Measurements from ENCODE around the gene ZNF469. TPM values are rescaled to one million over a fixed set of nuclear protein-coding genes. Genes with fewer than 3 reads are reported as not detected.

ZNF469 gene
- total and polyA plus RNA-seq, 9 of the 15 experiments (the other 6 are each of a cell fraction or from before 2014, with no cell fraction given): 0.01 to 0.04 TPM; not detected in 7

- Histone ChIP-seq H3K4me1 (replicated peaks in 1 of 2; ENCODE audit: control insufficient read depth in 2 of 2, insufficient read depth in 2 of 2, low read length in 2 of 2) (peaks cover 0 to 5% of the 10 kb centered on the region in 2 experiments; a peak in 1 of 5 replicates), H2AFZ (ENCODE audit: low read depth, low read length) (no peak overlapping the region), H3K36me3 (ENCODE audit: control insufficient read depth, insufficient read depth, low read length) (no peaks in the 10 kb centered on the region), H3K27me3 (ENCODE audit: control insufficient read depth in 2 of 2, insufficient read depth in 2 of 2, low read length in 2 of 2) (peaks cover 15 to 56% of the 10 kb centered on the region in 2 experiments; a peak in 4 of 5 replicates), H3K79me2 (ENCODE audit: control insufficient read depth, insufficient read depth, low read length) (no peaks in the 10 kb centered on the region), H3K27ac (ENCODE audit: extremely low read depth, low read depth, low read length) (no peak overlapping the region), H3K4me3 (no peak overlapping the region), H3K9me3 (replicated peaks; ENCODE audit: control insufficient read depth, insufficient read depth, low read depth, low read length) (peaks cover 8% of the 10 kb centered on the region; the same call in 1 of the 2 replicates), H3K9me1 (ENCODE audit: control insufficient read depth, insufficient read depth, low read length) (no peaks in the 10 kb centered on the region), H3K4me2 (ENCODE audit: insufficient read depth, low read length) (no peak overlapping the region), H4K20me1 (replicated peaks; ENCODE audit: control insufficient read depth, insufficient read depth, low read length) (0 out of 2 replicates have a peak, but pooled peaks cover under 1% of the 10 kb centered on the region), H3K9ac (ENCODE audit: insufficient read depth in 1 of 2, low read depth in 2 of 2, low read length in 2 of 2) (no peak overlapping the region)
- in situ Hi-C loops (cut with MboI): no loop called here
- intact Hi-C loops (cut with micrococcal nuclease): loop anchor here (10.0 kb wide), 1 partner anchor 86 kb away; no protein-coding TSS in a partner anchor
- WGBS (ENCODE audit: insufficient coverage, low coverage, missing lambda C conversion rate): 7% methylated on average over 15 of the region's 15 CpGs
- BruUV-seq (replicated peaks): no TSS peak
- ChIA-PET CTCF (ENCODE audit: low intra/inter-chr PET ratio) (no interaction called here), POLR2A (interaction anchor here (0.7 kb wide), 1 partner anchor 14 kb away, joined by 3 read pairs; no protein-coding TSS in a partner anchor)
- TF ChIP-seq ZNF444 (CRISPR knock-in tag; IDR thresholded peaks at IDR 0.05): no peak
- TF ChIP-seq CTCF (IDR thresholded peaks at IDR 0.05 in 2 of 3, conservative IDR thresholded peaks at IDR 0.05 in 1 of 3; ENCODE audit: insufficient read depth in 2 of 3, low read depth in 1 of 3, low read length in 3 of 3): peak in 1 of 3 experiments; percentile 21; a peak in 1 of 6 replicates
- no peak for DNase-seq (ENCODE audit: extremely low read depth in 1 of 4, low spot score in 3 of 4)
- no peak for ATAC-seq
- no peak for FAIRE-seq
Observed at GRCh38 chr16:88370365-88370764, 12.4 kb upstream of the ZNF469 start.

- peaks cover 0 to 21% of the 10 kb centered on the region in 2 experiments; a peak in 1 of 5 replicates for H3K4me1 ChIP-seq (replicated peaks in 1 of 2; ENCODE audit: control insufficient read depth in 2 of 2, insufficient read depth in 2 of 2, low read length in 2 of 2)
- H3K4me2 ChIP-seq (ENCODE audit: insufficient read depth, low read length): no peak overlapping the region
- peaks cover 8% of the 10 kb centered on the region; the same call in 1 of the 2 replicates for H3K9me3 ChIP-seq (replicated peaks; ENCODE audit: control insufficient read depth, insufficient read depth, low read depth, low read length)
- H3K27ac ChIP-seq (ENCODE audit: extremely low read depth, low read depth, low read length): no peak overlapping the region
- intact Hi-C loops (cut with micrococcal nuclease) (loop anchor here (10.0 kb wide), 1 partner anchor 88 kb away; no protein-coding TSS in a partner anchor), in situ Hi-C loops (cut with MboI) (no loop called here)
- DNase-seq (ENCODE audit: extremely low read depth in 1 of 4, low spot score in 3 of 4) (no peak), ATAC-seq (no peak), FAIRE-seq (no peak)
- H3K27me3 ChIP-seq (ENCODE audit: control insufficient read depth in 2 of 2, insufficient read depth in 2 of 2, low read length in 2 of 2): peaks cover 34 to 70% of the 10 kb centered on the region in 2 experiments; a peak in 4 of 5 replicates
- H4K20me1 ChIP-seq (replicated peaks; ENCODE audit: control insufficient read depth, insufficient read depth, low read length): 0 out of 2 replicates have a peak, but pooled peaks cover 2% of the 10 kb centered on the region
- H3K36me3 ChIP-seq (ENCODE audit: control insufficient read depth, insufficient read depth, low read length): no peaks in the 10 kb centered on the region
- 4% methylated on average over 2 of the region's 2 CpGs for WGBS (ENCODE audit: insufficient coverage, low coverage, missing lambda C conversion rate)
- CTCF ChIA-PET (ENCODE audit: low intra/inter-chr PET ratio): no interaction called here
- H3K9me1 ChIP-seq (ENCODE audit: control insufficient read depth, insufficient read depth, low read length): no peaks in the 10 kb centered on the region
- no TSS peak for BruUV-seq (replicated peaks)
- H3K79me2 ChIP-seq (ENCODE audit: control insufficient read depth, insufficient read depth, low read length): no peaks in the 10 kb centered on the region
- no peak overlapping the region for H3K9ac ChIP-seq (ENCODE audit: insufficient read depth in 1 of 2, low read depth in 2 of 2, low read length in 2 of 2)
- POLR2A ChIA-PET: no interaction called here
- no peak overlapping the region for H3K4me3 ChIP-seq
- no peak overlapping the region for H2AFZ ChIP-seq (ENCODE audit: low read depth, low read length)
- TF ChIP-seq ZBTB11 (CRISPR knock-in tag; IDR thresholded peaks at IDR 0.05) (no peak), ETS2 (tag; IDR thresholded peaks at IDR 0.05; ENCODE audit: borderline replicate concordance, poor library complexity, severe bottlenecking) (no peak), EHMT2 (IDR thresholded peaks at IDR 0.05) (peak; percentile 70; the same call in 1 of the 2 replicates), LARP7 (IDR thresholded peaks at IDR 0.05) (0 out of 2 replicates have a peak, but pooled peaks have one; percentile 52), SIX5 (IDR thresholded peaks at IDR 0.05; ENCODE audit: borderline replicate concordance in 1 of 2, insufficient read depth in 1 of 2, low read depth in 1 of 2, low read length in 2 of 2) (no peak), SMARCA5 (IDR thresholded peaks at IDR 0.05) (peak; percentile 50; the same call in 1 of the 2 replicates), TSC22D4 (tag; IDR thresholded peaks at IDR 0.05) (0 out of 2 replicates have a peak, but pooled peaks have one; percentile 72)
Observed at GRCh38 chr16:88372522-88372921, 10.2 kb upstream of the ZNF469 start.

All from K562 (cell line).